K562 (cell line): ENCODE measurements around the gene CIAO3. TPM values are rescaled to one million over a fixed set of nuclear protein-coding genes. Genes with fewer than 3 reads are reported as not detected.

Experiments used
- ATAC-seq: fragments of 200-7000 bp; cut with Tn5 transposase; 3 replicates; pipeline ENCODE4 v1.9.1; 2020; ENCODE audit warnings: moderate library complexity
- BruUV-seq: library from RNA; stranded (reverse); fragments of 400-500 nt; replicated peaks from 2 replicates; lab custom pipeline; 2021; lab: Mats Ljungman, UMichigan
- CTCF ChIA-PET: fragments of 300-600 bp; formaldehyde crosslinking; extraction: SDS; loops from one replicate; lab custom pipeline; 2021; ENCODE audit warnings: low intra/inter-chr PET ratio; lab: Yijun Ruan, JAX
- POLR2A ChIA-PET: fragments of 300-600, 350-650 bp; sonication (Branson Sonifier 250); formaldehyde crosslinking; extraction: SDS; loops from one replicate; lab custom pipeline; 2021; ENCODE audit warnings: antibody characterized with exemption, inconsistent platforms; lab: Yijun Ruan, JAX
- DNase-seq, 4 experiments: peaks; one replicate each; pipeline versions ENCODE4 v3.0.0 to v3.0.0-alpha.2; 2011 to 2018; ENCODE audit warnings: low spot score in 3 of 4, mixed read lengths in 3 of 4; ENCODE audit errors: extremely low read depth in 1 of 4
- FAIRE-seq: peaks from 2 replicates; lab custom pipeline; 2011; peaks lifted over from hg19 to GRCh38; lab: Jason Lieb, UNC
- H2AFZ ChIP-seq: 2 replicates; pipeline ENCODE4 v1.6.0; 2011; ENCODE audit warnings: low read depth, low read length, control low read depth, inconsistent platforms
- H3K27ac ChIP-seq: fragments of 200-600 bp; 3 replicates; pipeline ENCODE4 v1.8.0; 2011; ENCODE audit warnings: low read depth, mild to moderate bottlenecking, control low read depth, inconsistent platforms, low read length, moderate library complexity, mixed read lengths; ENCODE audit errors: extremely low read depth
- H3K27me3 ChIP-seq, 2 experiments: fragments of 300-600 bp in 1 of 2; 2 replicates in 1 of 2; 3 replicates in 1 of 2; pipeline versions ENCODE4 v1.6.0 to v1.8.0; 2011; ENCODE audit warnings: inconsistent platforms in 2 of 2, low read length in 2 of 2, mild to moderate bottlenecking in 1 of 2, mixed read lengths in 1 of 2, moderate library complexity in 1 of 2; ENCODE audit not compliant: control insufficient read depth in 2 of 2, insufficient read depth in 2 of 2
- H3K36me3 ChIP-seq: fragments of 300-600 bp; 3 replicates; pipeline ENCODE4 v1.8.0; 2011; ENCODE audit warnings: mild to moderate bottlenecking, low read length, inconsistent platforms; ENCODE audit not compliant: control insufficient read depth, insufficient read depth
- H3K4me1 ChIP-seq, 2 experiments: fragments of 200-600 bp in 1 of 2; replicated peaks in 1 of 2; 2 replicates in 1 of 2; 3 replicates in 1 of 2; pipeline versions ENCODE4 v1.5.1 to v1.8.0; 2011; ENCODE audit warnings: inconsistent platforms in 2 of 2, low read length in 2 of 2, mild to moderate bottlenecking in 1 of 2, mixed read lengths in 1 of 2, moderate library complexity in 1 of 2; ENCODE audit not compliant: control insufficient read depth in 2 of 2, insufficient read depth in 2 of 2
- H3K4me2 ChIP-seq: 2 replicates; pipeline ENCODE4 v1.6.1; 2011; ENCODE audit warnings: low read length, control low read depth, inconsistent platforms, mixed read lengths; ENCODE audit not compliant: insufficient read depth
- H3K4me3 ChIP-seq: fragments of 200-600 bp; sonication (generic), shearing (Covaris generic); 2 replicates; pipeline ENCODE4 v1.5.1; 2016; ENCODE audit warnings: control low read depth, inconsistent platforms
- H3K79me2 ChIP-seq: fragments of 200-600 bp; 3 replicates; pipeline ENCODE4 v1.8.0; 2011; ENCODE audit warnings: low read length, inconsistent platforms; ENCODE audit not compliant: control insufficient read depth, insufficient read depth
- H3K9ac ChIP-seq, 2 experiments: 2 replicates each; pipeline versions ENCODE4 v1.6.0 to v1.6.1; 2011; ENCODE audit warnings: low read depth in 2 of 2, low read length in 2 of 2, control low read depth in 1 of 2, inconsistent platforms in 1 of 2, mild to moderate bottlenecking in 1 of 2, mixed read lengths in 1 of 2; ENCODE audit not compliant: insufficient read depth in 1 of 2
- H3K9me1 ChIP-seq: one replicate; pipeline ENCODE4 v1.6.0; 2011; ENCODE audit warnings: inconsistent platforms, mild to moderate bottlenecking, low read length, moderate library complexity; ENCODE audit not compliant: control insufficient read depth, insufficient read depth
- H3K9me3 ChIP-seq: replicated peaks from 2 replicates; pipeline ENCODE4 v1.5.1; 2011; ENCODE audit warnings: low read depth, low read length, inconsistent platforms; ENCODE audit not compliant: control insufficient read depth, insufficient read depth
- H4K20me1 ChIP-seq: replicated peaks from 2 replicates; pipeline ENCODE4 v1.6.1; 2011; ENCODE audit warnings: low read length, inconsistent platforms, mixed read lengths; ENCODE audit not compliant: control insufficient read depth, insufficient read depth
- CCNT2 ChIP-seq: IDR thresholded peaks from 2 replicates; pipeline ENCODE4 v1.6.1; 2011; ENCODE audit warnings: borderline replicate concordance, low read depth, mild to moderate bottlenecking, moderate library complexity, mixed read lengths, low read length; ENCODE audit not compliant: insufficient read length; ENCODE audit errors: extremely low read depth
- ETV1 ChIP-seq: fragments of 450-650 bp; conservative IDR thresholded peaks from 2 replicates; pipeline ENCODE4 v1.6.1; 2016; ENCODE audit warnings: missing genetic modification characterization, control low read depth, low read depth, missing compliant biosample characterization
- FOXA3 ChIP-seq, 2 experiments: fragments of 450-650 bp in 1 of 2; sonication (generic) in 1 of 2; formaldehyde crosslinking; IDR thresholded peaks in 1 of 2; conservative IDR thresholded peaks in 1 of 2; 2 replicates each; pipeline versions ENCODE4 v1.4.0 to v1.8.0; 2020 to 2022; ENCODE audit warnings: mild to moderate bottlenecking in 2 of 2, missing genetic modification reagents in 1 of 2
- HDAC1 ChIP-seq, 2 experiments: fragments of 450-650 bp; IDR thresholded peaks; 2 replicates each; pipeline ENCODE4 v1.6.1; 2016 to 2017; ENCODE audit warnings: inconsistent platforms in 1 of 2, mild to moderate bottlenecking in 1 of 2, moderate library complexity in 1 of 2
- HDAC2 ChIP-seq: fragments of 450-650 bp; IDR thresholded peaks from 2 replicates; pipeline ENCODE4 v1.6.1; 2016; ENCODE audit warnings: mild to moderate bottlenecking
- ID3 ChIP-seq, 2 experiments: fragments of 250-450 bp in 1 of 2; fragments of 450-650 bp in 1 of 2; sonication (Bioruptor Pico) in 1 of 2; IDR thresholded peaks; 2 replicates each; pipeline versions ENCODE4 v1.6.1 to v1.8.0; 2016 to 2021; ENCODE audit warnings: mild to moderate bottlenecking in 2 of 2, moderate library complexity in 2 of 2, missing compliant biosample characterization in 1 of 2, missing genetic modification characterization in 1 of 2
- KAT2B ChIP-seq: IDR thresholded peaks from one replicate; pipeline ENCODE4 v1.6.1; 2012; ENCODE audit warnings: low read depth, mild to moderate bottlenecking, control low read depth, inconsistent platforms, low read length, moderate library complexity
- NFRKB ChIP-seq: fragments of 450-650 bp; IDR thresholded peaks from 2 replicates; pipeline ENCODE4 v1.6.1; 2016; ENCODE audit warnings: low read depth
- PTRF ChIP-seq: fragments of 450-650 bp; IDR thresholded peaks from 2 replicates; pipeline ENCODE4 v1.6.1; 2016; ENCODE audit warnings: mild to moderate bottlenecking, missing genetic modification characterization, missing compliant biosample characterization
- RNF2 ChIP-seq: sonication (generic); IDR thresholded peaks from 2 replicates; pipeline ENCODE4 v1.6.1; 2016
- ZC3H8 ChIP-seq: fragments of 450-650 bp; IDR thresholded peaks from 2 replicates; pipeline ENCODE4 v1.6.1; 2017
- ZNF282 ChIP-seq: sonication (generic); formaldehyde crosslinking; IDR thresholded peaks from 2 replicates; pipeline ENCODE4 v1.8.1; 2023; ENCODE audit warnings: missing genetic modification reagents
- ZNF766 ChIP-seq: fragments of 200-800 bp; sonication (Bioruptor generic); conservative IDR thresholded peaks from 2 replicates; pipeline ENCODE4 v1.6.1; 2016; ENCODE audit warnings: missing genetic modification characterization, missing compliant biosample characterization
- WGBS: fragments of 100-300 bp; shearing (Covaris generic); methylation state at CpG from one replicate; pipeline ENCODE4 v1.1.6; 2016; ENCODE audit warnings: low coverage, mixed read lengths; ENCODE audit not compliant: insufficient coverage; ENCODE audit errors: missing lambda C conversion rate; 5-methylcytosine and 5-hydroxymethylcytosine counted together
- in situ Hi-C: fragments of 300-500 bp; cut with MboI; formaldehyde crosslinking; loops from 4 replicates; pipeline ENCODE4 v1.15.0; 2018; ENCODE audit warnings: inconsistent platforms, mixed read lengths
- intact Hi-C: fragments of 100-400 bp; cut with micrococcal nuclease; formaldehyde crosslinking; loops from 2 replicates; pipeline ENCODE4 v1.14.2; 2022
- polyA plus RNA-seq, 8 experiments: library from polyadenylated mRNA; depleted of rRNA in 4 of 8; stranded (reverse) in 5 of 8; unstranded in 3 of 8; fragments of >200 nt; fragmentation: Nextera tagmentation in 2 of 8; fragmentation: Illumina TruSeq in 1 of 8; extraction: Ambion mirVana in 2 of 8; extraction: Trizol in 1 of 8; gene quantifications; 2 replicates each; pipeline versions ENCODE4 v1.2.1 to v1.2.3, GENCODE V29; 2011 to 2014; ENCODE audit warnings: inconsistent platforms in 1 of 8, missing spikeins in 1 of 8
- total RNA-seq, 7 experiments: library from RNA; depleted of rRNA in 6 of 7; stranded (reverse); fragments of >200 nt in 6 of 7; fragmentation: Illumina TruSeq in 2 of 7; extraction: Trizol in 2 of 7; gene quantifications; 2 replicates each; pipeline versions ENCODE4 v1.2.1 to v1.2.3, GENCODE V29; 2011 to 2021; ENCODE audit warnings: low replicate concordance in 1 of 7
- TF ChIP-seq, protein P1 (sequence below): fragments of 250-450 bp; sonication (Bioruptor Pico); IDR thresholded peaks from 2 replicates; pipeline ENCODE4 v1.5.0; 2020; ENCODE audit warnings: mild to moderate bottlenecking, borderline replicate concordance

CIAO3 gene
- total and polyA plus RNA-seq, 9 of the 15 experiments (the other 6 are each of a cell fraction or from before 2014, with no cell fraction given), result 2.2 to 35.6 (median 18.7) TPM

DNA sequence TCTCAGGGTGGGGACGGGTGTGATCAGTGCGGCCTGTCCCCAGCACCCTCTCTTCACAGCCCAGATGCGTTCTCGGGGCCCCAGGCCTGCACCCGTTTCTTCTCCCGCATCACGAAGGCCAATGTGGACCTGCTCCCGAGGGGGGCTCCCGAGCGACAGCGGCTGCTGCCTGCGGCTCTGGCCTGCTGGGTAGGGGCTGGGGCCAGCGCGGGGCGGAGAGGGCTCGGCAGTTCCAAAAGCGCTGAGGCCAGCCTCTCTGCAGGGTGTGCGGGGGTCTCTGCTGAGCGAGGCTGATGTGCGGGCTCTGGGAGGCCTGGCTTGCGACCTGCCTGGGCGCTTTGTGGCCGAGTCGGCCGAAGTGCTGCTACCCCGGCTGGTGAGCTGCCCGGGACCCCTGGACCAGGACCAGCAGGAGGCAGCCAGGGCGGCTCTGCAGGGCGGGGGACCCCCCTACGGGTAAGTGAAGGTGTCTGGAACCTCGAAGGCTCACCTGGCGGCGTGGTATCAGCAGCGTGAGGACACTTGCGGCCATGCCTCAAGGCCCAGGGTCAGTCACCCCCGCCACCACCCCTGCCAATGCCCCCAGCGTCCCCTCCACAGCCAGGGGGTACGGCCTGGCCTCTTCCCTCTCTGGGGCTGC lies 24.2 kb upstream of the CIAO3 start (continued):
- TF ChIP-seq ID3 (CRISPR knock-in tag; IDR thresholded peaks at IDR 0.05) (no peak), ID3 (tag; IDR thresholded peaks at IDR 0.05) (no peak), ZNF282 (CRISPR knock-in tag) (no peak), ETV1 (tag) (no peak), ZC3H8 (no peak)

DNA sequence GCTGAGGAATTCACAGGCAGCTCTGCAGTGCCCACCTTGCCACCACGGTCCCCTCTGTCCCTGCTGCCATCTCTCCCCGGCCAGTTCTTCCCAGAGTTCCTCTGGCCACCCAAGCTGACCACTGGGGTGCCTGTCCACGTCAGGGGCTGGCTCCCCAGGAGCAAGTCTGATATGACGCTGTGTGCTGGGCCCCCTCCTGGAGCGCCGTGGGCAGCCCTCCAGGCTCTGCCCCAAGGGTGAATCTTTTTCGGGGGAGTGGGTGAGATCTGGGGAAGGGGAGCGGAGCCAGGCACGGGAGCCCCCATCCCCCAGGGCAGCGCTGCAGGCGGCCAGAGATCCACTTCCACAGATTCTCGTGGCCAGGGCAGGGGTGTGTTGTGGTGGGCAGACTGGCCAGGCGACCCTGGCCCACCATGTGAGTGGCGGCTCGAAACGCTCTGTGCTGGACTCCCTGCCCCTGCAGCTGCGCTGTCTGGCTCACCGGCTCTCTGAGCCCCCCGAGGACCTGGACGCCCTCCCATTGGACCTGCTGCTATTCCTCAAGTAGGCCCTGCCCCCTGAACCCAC lies 23.5 kb upstream of the CIAO3 start:
- H3K36me3 ChIP-seq, result no peaks in the 10 kb centered on the region
- POLR2A ChIA-PET, result no interaction called here
- no peaks in the 10 kb centered on the region for H3K79me2 ChIP-seq
- H3K27ac ChIP-seq, result no peak overlapping the region
- 0 out of 2 replicates have a peak, but pooled peaks cover 3% of the 10 kb centered on the region for H4K20me1 ChIP-seq
- DNase-seq (no peak), FAIRE-seq (no peak), ATAC-seq (no peak)
- H3K9me1 ChIP-seq, result no peaks in the 10 kb centered on the region
- peaks cover 0 to 84% of the 10 kb centered on the region in 2 experiments; a peak in 2 of 5 replicates for H3K4me1 ChIP-seq
- in situ Hi-C loops, result no loop called here
- TF ChIP-seq HDAC1 (IDR thresholded peaks at IDR 0.05) (no peak), NFRKB (no peak), ZNF766 (CRISPR knock-in tag) (no peak), PTRF (no peak), RNF2 (no peak), KAT2B (no peak), HDAC2 (no peak), CCNT2 (no peak), FOXA3 (CRISPR knock-in tag; conservative IDR thresholded peaks at IDR 0.05 in 1 of 2, IDR thresholded peaks at IDR 0.05 in 1 of 2) (no peak)
- TF ChIP-seq, protein P1, sequence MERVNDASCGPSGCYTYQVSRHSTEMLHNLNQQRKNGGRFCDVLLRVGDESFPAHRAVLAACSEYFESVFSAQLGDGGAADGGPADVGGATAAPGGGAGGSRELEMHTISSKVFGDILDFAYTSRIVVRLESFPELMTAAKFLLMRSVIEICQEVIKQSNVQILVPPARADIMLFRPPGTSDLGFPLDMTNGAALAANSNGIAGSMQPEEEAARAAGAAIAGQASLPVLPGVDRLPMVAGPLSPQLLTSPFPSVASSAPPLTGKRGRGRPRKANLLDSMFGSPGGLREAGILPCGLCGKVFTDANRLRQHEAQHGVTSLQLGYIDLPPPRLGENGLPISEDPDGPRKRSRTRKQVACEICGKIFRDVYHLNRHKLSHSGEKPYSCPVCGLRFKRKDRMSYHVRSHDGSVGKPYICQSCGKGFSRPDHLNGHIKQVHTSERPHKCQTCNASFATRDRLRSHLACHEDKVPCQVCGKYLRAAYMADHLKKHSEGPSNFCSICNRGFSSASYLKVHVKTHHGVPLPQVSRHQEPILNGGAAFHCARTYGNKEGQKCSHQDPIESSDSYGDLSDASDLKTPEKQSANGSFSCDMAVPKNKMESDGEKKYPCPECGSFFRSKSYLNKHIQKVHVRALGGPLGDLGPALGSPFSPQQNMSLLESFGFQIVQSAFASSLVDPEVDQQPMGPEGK (CRISPR knock-in tag), result no peak
- 19% methylated on average over 13 of the region's 20 CpGs for WGBS
- no peaks in the 10 kb centered on the region for H3K9me3 ChIP-seq
- intact Hi-C loops, result no loop called here
- H2AFZ ChIP-seq, result no peak overlapping the region
- H3K27me3 ChIP-seq, result peaks cover 0 to 6% of the 10 kb centered on the region in 2 experiments; a peak in 1 of 5 replicates
- H3K4me3 ChIP-seq, result no peak overlapping the region
- H3K9ac ChIP-seq, result no peak overlapping the region
- H3K4me2 ChIP-seq, result no peak overlapping the region
- CTCF ChIA-PET, result no interaction called here
- no TSS peak for BruUV-seq
